Measurements from ENCODE around the gene NAGS.
"Not testable (repeated sequence)": the region's sequence is repeated elsewhere in the genome, so short reads cannot be mapped to it uniquely, and the experiment has no call there.

The NAGS gene

GRCh38 chr17:44044071-44044470 lies 39.6 kb downstream of the NAGS start:
- DNase-seq: no peak

GRCh38 chr17:44045486-44045885 lies 41.1 kb downstream of the NAGS start:
- DNase-seq: no peak

- not testable (repeated sequence) for DNase-seq
These were observed 42.5 kb downstream of the NAGS start for GRCh38 chr17:44046893-44047292.

- no peak for DNase-seq
These were observed 45.1 kb downstream of the NAGS start for GRCh38 chr17:44049294-44050060.

GRCh38 chr17:44053125-44053872 lies 48.9 kb downstream of the NAGS start:
- no peak for DNase-seq
